Inflammatory macrophage (primary cell): ENCODE data around the gene GATAD2B.
A peak's percentile ranks its signal among the peaks of the same experiment; 100 is the strongest.
"Not testable (repeated sequence)": the region's sequence is repeated elsewhere in the genome, so short reads cannot be mapped to it uniquely, and the experiment has no call there.

Experiments used
- DNase-seq, 2 donors: peaks; one replicate each; pipeline ENCODE4 v3.0.0-alpha.2; 2020 to 2022

Gene GATAD2B

DNA sequence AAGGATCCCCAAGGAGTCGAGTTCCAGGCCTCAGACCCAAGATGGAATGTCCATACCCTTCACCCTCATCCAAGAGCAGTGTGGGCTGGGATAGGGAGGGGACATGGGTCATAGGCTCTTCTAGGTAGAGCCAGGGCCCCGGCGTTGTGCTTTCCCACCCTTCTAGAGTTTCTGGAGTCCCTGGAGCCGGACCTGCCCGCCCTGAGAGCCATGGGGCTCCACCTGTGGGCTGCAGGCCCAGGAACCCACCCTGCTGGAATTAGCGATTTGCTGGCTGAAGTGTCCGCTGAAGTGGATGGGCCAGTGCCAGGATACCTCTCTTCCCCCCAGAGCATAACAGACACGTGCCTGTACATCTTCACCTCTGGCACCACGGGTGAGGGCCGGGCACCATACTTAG lies 146.4 kb downstream of the GATAD2B start:
- no peak for DNase-seq

DNA sequence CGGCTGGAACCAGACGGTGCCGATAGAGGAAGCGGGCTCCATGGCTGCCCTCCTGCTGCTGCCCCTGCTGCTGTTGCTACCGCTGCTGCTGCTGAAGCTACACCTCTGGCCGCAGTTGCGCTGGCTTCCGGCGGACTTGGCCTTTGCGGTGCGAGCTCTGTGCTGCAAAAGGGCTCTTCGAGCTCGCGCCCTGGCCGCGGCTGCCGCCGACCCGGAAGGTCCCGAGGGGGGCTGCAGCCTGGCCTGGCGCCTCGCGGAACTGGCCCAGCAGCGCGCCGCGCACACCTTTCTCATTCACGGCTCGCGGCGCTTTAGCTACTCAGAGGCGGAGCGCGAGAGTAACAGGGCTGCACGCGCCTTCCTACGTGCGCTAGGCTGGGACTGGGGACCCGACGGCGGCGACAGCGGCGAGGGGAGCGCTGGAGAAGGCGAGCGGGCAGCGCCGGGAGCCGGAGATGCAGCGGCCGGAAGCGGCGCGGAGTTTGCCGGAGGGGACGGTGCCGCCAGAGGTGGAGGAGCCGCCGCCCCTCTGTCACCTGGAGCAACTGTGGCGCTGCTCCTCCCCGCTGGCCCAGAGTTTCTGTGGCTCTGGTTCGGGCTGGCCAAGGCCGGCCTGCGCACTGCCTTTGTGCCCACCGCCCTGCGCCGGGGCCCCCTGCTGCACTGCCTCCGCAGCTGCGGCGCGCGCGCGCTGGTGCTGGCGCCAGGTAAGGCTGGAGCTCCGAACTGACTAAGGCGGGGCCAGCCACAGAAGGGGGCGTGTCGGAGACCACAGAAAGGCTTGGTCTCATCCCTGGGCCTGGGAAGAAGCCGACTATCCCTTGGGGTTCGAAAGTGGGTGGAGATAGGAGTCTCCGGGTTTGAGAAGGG lies 147.1 kb downstream of the GATAD2B start:
- peak in 1 of 2 donors; percentile 37 for DNase-seq

DNA sequence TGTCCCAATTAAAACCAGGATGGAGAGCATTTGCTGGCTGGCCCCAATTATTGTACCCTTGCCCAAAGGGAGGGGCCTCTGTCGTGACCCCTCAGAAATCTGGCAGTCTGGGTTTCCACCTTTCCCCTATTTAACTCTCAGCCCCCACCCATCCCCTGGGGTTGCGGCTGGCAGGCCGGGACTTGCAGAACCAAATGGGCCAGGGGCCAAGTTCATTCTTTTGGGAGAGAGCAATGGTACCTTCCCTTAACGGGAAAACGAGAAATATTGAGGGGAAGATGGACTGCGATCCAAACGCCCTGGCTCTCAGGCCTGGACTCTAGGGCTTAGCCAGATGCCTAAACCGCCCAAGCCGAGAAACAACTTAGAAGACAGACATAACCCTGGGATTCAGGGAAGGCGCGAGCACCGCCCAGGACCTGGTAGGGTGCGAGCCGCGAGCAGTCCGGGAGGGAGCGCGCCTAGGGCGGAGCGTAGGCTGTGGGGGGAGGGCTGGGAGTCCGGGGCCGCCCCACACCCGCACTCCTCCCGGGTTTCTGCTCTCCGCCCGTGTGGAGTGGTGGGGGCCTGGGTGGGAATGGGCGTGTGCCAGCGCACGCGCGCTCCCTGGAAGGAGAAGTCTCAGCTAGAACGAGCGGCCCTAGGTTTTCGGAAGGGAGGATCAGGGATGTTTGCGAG lies 147.9 kb downstream of the GATAD2B start, which contains the start of gene SLC27A3:
Gene SLC27A3 (plus strand): TSS at position 628 of the 678 bp plus-strand sequence. CDS start 91 bp downstream, outside the sequence.
- peak; percentile 73 to 82 for DNase-seq

GRCh38 chr1:153774026-153774595 lies 148.7 kb downstream of the GATAD2B start:
- DNase-seq = peak; percentile 61 to 82

GRCh38 chr1:153773096-153773921 lies 149.5 kb downstream of the GATAD2B start:
- DNase-seq = peak; percentile 97 to 98

- DNase-seq = no peak
Observed at GRCh38 chr1:153771841-153772593, 150.8 kb downstream of the GATAD2B start.

DNA sequence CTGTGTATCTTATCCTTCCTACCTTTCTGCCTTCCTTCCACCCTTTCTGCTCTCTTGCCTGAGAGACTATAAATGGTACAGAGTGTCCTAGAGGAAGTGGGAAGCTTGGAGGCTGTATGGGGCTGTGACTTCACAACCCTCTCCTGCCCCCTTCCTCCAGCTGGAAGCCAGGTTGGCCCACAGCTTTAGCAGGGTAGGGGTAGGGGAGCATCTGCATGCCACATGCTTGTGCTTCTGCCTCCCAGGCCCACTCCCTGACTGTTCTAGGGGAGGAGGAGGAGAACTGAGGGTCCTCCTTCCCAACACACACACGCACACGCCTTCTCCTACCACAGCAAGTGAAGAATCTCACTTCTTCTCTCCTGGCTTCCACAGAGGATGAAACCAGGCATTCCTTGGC lies 151.5 kb downstream of the GATAD2B start:
- peak; percentile 11 to 73 for DNase-seq

- no peak for DNase-seq
Observed at GRCh38 chr1:153770797-153771196, 152.0 kb downstream of the GATAD2B start.

GRCh38 chr1:153769221-153769620 lies 153.6 kb downstream of the GATAD2B start:
- DNase-seq = peak in 1 of 2 donors; percentile 35

DNA sequence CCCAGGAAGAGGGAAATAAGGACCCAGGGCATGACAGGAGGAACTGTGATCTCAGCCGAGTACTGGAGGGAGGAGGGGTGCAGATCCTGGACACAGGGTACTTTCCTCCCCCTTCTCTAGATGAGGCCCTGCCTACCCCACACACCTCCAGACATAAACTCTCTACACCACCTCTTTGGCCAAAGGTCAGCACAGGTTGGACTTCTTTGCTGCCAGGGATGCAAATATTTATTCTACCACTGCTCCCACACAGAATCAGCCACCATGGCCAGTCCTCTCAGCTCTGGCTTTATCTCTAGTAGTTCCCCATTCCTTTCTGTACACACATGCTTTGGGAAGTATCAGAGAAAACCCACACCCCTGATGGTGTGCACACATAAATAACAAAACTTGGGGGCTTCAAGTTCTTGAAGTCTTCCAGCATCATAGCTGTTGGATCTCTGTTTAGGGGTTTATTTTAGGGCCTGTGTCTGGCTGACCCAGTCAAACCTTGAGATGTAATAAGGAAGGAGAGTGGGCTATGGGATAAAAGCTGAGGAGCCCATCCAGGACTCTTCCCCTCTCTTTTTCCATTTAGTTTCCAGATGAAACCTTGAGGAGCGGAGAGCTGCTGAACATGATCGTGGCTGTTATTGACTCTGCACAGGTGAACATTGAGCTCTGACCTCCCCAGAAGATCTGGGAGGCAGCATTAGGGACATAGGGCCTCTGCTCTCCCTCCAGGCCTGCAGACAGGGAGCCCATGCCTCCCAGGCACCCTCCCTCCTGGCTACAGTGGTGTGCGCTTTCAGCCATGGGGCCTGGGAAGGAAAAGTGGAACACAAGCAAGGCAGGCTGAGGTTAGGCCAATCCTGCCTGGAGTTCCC lies 154.2 kb downstream of the GATAD2B start:
- no peak for DNase-seq

GRCh38 chr1:153767519-153767918 lies 155.3 kb downstream of the GATAD2B start:
- no peak for DNase-seq

DNA sequence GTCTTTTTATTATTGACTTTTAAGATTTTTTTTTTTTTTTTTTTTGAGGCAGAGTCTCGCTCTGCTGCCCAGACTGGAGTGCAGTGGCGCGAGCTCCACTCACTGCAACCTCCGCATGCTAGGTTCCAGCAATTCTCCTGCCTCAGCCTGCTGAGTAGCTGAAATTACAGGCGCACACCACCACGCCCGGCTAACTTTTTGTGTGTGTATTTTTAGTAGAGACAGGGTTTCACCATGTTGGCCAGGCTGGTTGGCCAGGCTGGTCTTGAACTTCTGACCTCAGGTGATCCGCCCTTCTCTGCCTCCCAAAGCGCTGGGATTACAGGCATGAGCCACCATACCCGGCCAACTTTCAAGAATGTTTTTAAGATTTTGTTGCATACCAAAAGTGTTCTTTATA lies 156.1 kb downstream of the GATAD2B start:
- not testable (repeated sequence) for DNase-seq

GRCh38 chr1:153764310-153764709 lies 158.5 kb downstream of the GATAD2B start:
- DNase-seq = no peak

- DNase-seq = no peak
Observed at GRCh38 chr1:153763365-153764225, 159.2 kb downstream of the GATAD2B start.

DNA sequence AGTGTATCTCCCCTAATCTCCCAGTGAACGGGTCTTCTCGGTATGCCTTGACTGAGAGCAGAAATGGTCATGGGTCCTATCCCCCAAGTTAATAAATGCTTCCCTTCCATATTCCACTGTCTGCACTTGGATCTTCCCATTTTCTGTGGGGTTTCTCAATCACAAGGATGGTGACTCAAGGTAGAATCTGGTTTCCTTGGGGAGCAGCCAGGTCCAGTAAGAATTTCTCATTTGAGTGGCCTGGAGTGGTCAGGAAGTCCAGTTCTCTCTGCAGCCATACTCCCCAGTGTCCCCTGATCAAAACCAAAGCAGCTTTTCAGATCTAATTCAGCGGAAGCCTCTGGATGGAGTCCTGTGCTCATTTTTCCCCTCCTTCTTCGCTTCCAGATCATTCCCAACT lies 162.3 kb downstream of the GATAD2B start:
- DNase-seq = no peak
